A673 (cell line): ENCODE measurements around the gene MRPL45.
"Not testable (repeated sequence)": the region's sequence is repeated elsewhere in the genome, so short reads cannot be mapped to it uniquely, and the experiment has no call there.

Experiments
- EZH2 ChIP-seq: fragments of 200-600 bp; sonication (generic); IDR thresholded peaks from 2 replicates; pipeline ENCODE4 v1.6.1; 2017; ENCODE audit warnings: borderline replicate concordance, low read depth, mild to moderate bottlenecking, mixed read lengths, antibody characterized with exemption, low read length; ENCODE audit not compliant: poor library complexity, severe bottlenecking
- TF ChIP-seq, protein P1 (sequence below): fragments of 300-800, 200-600 bp; sonication (generic); conservative IDR thresholded peaks from 2 replicates; pipeline ENCODE4 v1.5.1; 2017; ENCODE audit warnings: low read depth, mild to moderate bottlenecking, antibody characterized with exemption, low read length, moderate library complexity, mixed read lengths

GRCh38 chr17:38286501-38287091 is 10.4 kb upstream of the MRPL45 start:
- not testable (repeated sequence) for TF ChIP-seq EZH2
- TF ChIP-seq, protein P1, sequence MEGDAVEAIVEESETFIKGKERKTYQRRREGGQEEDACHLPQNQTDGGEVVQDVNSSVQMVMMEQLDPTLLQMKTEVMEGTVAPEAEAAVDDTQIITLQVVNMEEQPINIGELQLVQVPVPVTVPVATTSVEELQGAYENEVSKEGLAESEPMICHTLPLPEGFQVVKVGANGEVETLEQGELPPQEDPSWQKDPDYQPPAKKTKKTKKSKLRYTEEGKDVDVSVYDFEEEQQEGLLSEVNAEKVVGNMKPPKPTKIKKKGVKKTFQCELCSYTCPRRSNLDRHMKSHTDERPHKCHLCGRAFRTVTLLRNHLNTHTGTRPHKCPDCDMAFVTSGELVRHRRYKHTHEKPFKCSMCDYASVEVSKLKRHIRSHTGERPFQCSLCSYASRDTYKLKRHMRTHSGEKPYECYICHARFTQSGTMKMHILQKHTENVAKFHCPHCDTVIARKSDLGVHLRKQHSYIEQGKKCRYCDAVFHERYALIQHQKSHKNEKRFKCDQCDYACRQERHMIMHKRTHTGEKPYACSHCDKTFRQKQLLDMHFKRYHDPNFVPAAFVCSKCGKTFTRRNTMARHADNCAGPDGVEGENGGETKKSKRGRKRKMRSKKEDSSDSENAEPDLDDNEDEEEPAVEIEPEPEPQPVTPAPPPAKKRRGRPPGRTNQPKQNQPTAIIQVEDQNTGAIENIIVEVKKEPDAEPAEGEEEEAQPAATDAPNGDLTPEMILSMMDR, result not testable (repeated sequence)
